Measurements from ENCODE around the gene KRTAP22-2.

Gene KRTAP22-2

GRCh38 chr21:30561957-30562356, 28.2 kb downstream of the KRTAP22-2 start:
- TF ChIP-seq YY1 (IDR thresholded peaks at IDR 0.05; ENCODE audit: low read depth) (no peak), CEBPB (IDR thresholded peaks at IDR 0.05) (no peak), ZBTB7A (IDR thresholded peaks at IDR 0.05; ENCODE audit: low read depth) (no peak)

DNA sequence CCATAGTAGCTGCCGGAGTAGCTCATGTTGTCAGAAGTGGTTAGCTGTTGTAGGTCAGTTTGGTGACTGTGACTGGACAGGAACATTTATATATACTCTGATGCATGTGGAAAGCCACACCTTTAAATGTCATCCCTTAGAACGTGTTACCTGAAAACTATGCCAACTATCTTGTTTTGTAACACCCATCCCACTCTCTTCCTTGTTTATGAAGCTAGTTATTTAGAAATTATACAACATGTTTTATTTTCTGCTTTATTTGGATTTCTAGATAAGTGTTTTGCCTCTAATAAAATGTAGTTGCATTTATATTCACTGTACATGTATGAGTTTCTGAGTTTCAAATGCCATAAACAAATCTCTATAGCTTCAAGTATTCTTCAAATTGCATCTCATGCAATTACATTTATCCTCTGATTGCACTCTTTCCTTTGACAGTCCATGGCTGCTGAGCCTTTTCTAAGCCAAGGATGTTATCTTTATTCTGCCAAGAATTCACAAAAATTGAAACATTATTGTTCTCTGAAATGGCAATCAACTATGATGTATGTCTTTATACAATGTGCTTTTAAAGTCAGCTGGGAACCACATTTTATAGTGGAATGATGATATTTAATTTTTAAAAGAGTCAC, 28.8 kb downstream of the KRTAP22-2 start, which contains the start of gene KRTAP19-7:
Gene KRTAP19-7, minus strand, starts transcription at position 51 of the 632 bp plus-strand sequence. Its CDS starts 25 bp downstream, at position 26.
- TF ChIP-seq TEAD4 (IDR thresholded peaks at IDR 0.05): no peak
- no peak for TF ChIP-seq CREB1 (IDR thresholded peaks at IDR 0.05; ENCODE audit: low read depth)
- TF ChIP-seq EP300 (IDR thresholded peaks at IDR 0.05; ENCODE audit: borderline replicate concordance): no peak

DNA sequence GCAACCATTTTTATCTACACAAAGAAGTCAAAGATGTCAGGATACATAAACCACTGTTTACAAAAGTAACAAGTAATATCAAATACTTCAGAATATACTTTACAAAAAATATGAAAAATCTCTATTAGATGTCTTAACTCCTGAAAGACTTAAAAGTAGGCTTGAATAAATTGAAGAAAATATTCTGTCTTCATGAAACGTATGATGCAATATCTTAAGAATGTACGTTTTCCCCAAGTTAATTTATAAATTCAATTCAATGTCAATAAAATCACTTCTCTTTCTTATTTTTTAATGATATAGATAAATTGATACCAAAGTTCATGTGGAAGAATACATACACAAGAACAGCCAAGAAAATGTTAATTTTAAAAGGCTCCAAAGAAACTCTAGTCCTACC, 35.1 kb downstream of the KRTAP22-2 start:
- TF ChIP-seq CREB1 (IDR thresholded peaks at IDR 0.05; ENCODE audit: low read depth): no peak
- no peak for TF ChIP-seq TEAD4 (IDR thresholded peaks at IDR 0.05)
- TF ChIP-seq EP300 (IDR thresholded peaks at IDR 0.05; ENCODE audit: borderline replicate concordance): no peak
- TF ChIP-seq, protein P1, sequence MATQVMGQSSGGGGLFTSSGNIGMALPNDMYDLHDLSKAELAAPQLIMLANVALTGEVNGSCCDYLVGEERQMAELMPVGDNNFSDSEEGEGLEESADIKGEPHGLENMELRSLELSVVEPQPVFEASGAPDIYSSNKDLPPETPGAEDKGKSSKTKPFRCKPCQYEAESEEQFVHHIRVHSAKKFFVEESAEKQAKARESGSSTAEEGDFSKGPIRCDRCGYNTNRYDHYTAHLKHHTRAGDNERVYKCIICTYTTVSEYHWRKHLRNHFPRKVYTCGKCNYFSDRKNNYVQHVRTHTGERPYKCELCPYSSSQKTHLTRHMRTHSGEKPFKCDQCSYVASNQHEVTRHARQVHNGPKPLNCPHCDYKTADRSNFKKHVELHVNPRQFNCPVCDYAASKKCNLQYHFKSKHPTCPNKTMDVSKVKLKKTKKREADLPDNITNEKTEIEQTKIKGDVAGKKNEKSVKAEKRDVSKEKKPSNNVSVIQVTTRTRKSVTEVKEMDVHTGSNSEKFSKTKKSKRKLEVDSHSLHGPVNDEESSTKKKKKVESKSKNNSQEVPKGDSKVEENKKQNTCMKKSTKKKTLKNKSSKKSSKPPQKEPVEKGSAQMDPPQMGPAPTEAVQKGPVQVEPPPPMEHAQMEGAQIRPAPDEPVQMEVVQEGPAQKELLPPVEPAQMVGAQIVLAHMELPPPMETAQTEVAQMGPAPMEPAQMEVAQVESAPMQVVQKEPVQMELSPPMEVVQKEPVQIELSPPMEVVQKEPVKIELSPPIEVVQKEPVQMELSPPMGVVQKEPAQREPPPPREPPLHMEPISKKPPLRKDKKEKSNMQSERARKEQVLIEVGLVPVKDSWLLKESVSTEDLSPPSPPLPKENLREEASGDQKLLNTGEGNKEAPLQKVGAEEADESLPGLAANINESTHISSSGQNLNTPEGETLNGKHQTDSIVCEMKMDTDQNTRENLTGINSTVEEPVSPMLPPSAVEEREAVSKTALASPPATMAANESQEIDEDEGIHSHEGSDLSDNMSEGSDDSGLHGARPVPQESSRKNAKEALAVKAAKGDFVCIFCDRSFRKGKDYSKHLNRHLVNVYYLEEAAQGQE (IDR thresholded peaks at IDR 0.05; ENCODE audit: low read depth): no peak
- no peak for TF ChIP-seq ZBTB7A (IDR thresholded peaks at IDR 0.05; ENCODE audit: low read depth)

DNA sequence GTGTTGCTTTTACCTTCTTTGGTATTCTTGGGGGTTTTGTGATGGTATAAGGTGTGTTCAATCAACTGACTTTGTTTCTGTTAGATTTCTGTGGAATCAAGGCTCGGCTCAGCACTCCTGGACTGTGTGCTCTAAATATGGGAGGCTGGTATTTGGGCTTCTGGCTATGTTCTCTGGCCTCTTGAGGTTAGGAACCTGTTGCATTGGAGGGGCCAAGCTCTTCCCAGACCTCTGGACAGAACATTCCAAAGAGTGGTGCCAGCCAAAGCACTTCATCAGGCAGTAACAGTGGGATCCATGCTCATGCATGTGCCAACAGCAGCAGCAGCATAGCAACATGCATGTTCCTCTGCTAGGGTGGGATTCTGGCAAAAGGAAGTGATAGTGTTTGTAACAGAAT, 37.4 kb downstream of the KRTAP22-2 start:
- TF ChIP-seq TCF12 (IDR thresholded peaks at IDR 0.05; ENCODE audit: low read depth) (no peak), ZBTB7A (IDR thresholded peaks at IDR 0.05; ENCODE audit: low read depth) (no peak), CREB1 (IDR thresholded peaks at IDR 0.05; ENCODE audit: low read depth) (no peak), EP300 (IDR thresholded peaks at IDR 0.05; ENCODE audit: borderline replicate concordance) (no peak), EGR1 (IDR thresholded peaks at IDR 0.05) (no peak), TEAD4 (IDR thresholded peaks at IDR 0.05) (no peak), USF1 (IDR thresholded peaks at IDR 0.05) (no peak), MAX (IDR thresholded peaks at IDR 0.05) (no peak)
- TF ChIP-seq, protein P1 (IDR thresholded peaks at IDR 0.05; ENCODE audit: low read depth): no peak

DNA sequence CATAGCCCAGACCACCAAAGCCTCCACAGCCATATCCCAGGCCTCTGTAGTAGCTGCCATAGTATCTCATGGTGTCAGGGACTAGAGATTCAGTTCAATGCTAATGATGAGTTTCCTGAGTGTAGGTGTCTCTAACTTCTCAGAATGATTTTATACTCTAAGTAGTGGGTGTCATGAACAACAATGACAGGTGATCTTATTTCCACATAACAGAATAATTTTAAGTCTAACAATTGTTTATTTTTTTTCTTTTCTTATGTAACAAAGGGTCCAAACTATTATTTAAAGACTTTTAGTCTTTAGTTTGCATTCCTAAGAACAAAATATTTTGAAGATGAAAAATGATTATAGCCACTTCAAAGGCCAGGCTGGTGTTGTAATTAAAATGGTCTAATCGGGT, 48.4 kb downstream of the KRTAP22-2 start, which contains the start of gene KRTAP19-6:
Gene KRTAP19-6, minus strand, starts transcription at position 101 of the 400 bp plus-strand sequence. Its CDS starts 31 bp downstream, at position 70.
- no peak for TF ChIP-seq TEAD4 (IDR thresholded peaks at IDR 0.05)
- TF ChIP-seq, protein P1 (IDR thresholded peaks at IDR 0.05; ENCODE audit: low read depth): no peak
- TF ChIP-seq TAF1 (IDR thresholded peaks at IDR 0.05; ENCODE audit: low read depth): no peak
- TF ChIP-seq CEBPB (IDR thresholded peaks at IDR 0.05): no peak
- no peak for TF ChIP-seq MAX (IDR thresholded peaks at IDR 0.05)
- no peak for TF ChIP-seq ZBTB7A (IDR thresholded peaks at IDR 0.05; ENCODE audit: low read depth)
- no peak for TF ChIP-seq RAD21 (IDR thresholded peaks at IDR 0.05; ENCODE audit: low read depth)
- TF ChIP-seq EP300 (IDR thresholded peaks at IDR 0.05; ENCODE audit: borderline replicate concordance): no peak
- TF ChIP-seq FOXM1 (IDR thresholded peaks at IDR 0.05; ENCODE audit: borderline replicate concordance, low read depth): no peak
- TF ChIP-seq CREB1 (IDR thresholded peaks at IDR 0.05; ENCODE audit: low read depth): no peak

Measured in Ishikawa (cell line).